Measurements from ENCODE around the gene R3HDM2.

GRCh38 chr12:57460468-57460784, 29.6 kb upstream of the R3HDM2 start:
- TF ChIP-seq GATA2 (IDR thresholded peaks at IDR 0.05; ENCODE audit: low read depth, low read length): no peak
- no peak for TF ChIP-seq GATA3 (IDR thresholded peaks at IDR 0.05; ENCODE audit: low read depth, low read length)

Measured in SH-SY5Y (cell line).